HepG2 (cell line): ENCODE data around the gene CTNNBL1. TPM values are rescaled to one million over a fixed set of nuclear protein-coding genes. Genes with fewer than 3 reads are reported as not detected.

Source experiments
- CBFB ChIP-seq: sonication (generic); formaldehyde crosslinking; IDR thresholded peaks from 2 replicates; pipeline ENCODE4 v1.4.0; 2020; ENCODE audit warnings: missing genetic modification reagents
- DBP ChIP-seq: sonication (generic); formaldehyde crosslinking; IDR thresholded peaks from 2 replicates; pipeline ENCODE4 v1.4.0; 2020; ENCODE audit warnings: missing genetic modification reagents; ENCODE audit errors: not compliant biosample characterization
- EED ChIP-seq: sonication (generic); formaldehyde crosslinking; IDR thresholded peaks from 2 replicates; pipeline ENCODE4 v1.5.0; 2020; ENCODE audit warnings: mild to moderate bottlenecking, missing genetic modification reagents
- FOSL1 ChIP-seq: sonication (generic); formaldehyde crosslinking; IDR thresholded peaks from 2 replicates; pipeline ENCODE4 v1.9.0; 2021; ENCODE audit warnings: missing genetic modification reagents, borderline replicate concordance
- GATAD1 ChIP-seq: IDR thresholded peaks from 2 replicates; pipeline ENCODE4 v1.6.1; 2016; ENCODE audit warnings: missing genetic modification reagents, missing compliant biosample characterization
- KLF9 ChIP-seq: IDR thresholded peaks from 2 replicates; pipeline ENCODE4 v1.6.1; 2016; ENCODE audit warnings: low read depth
- MLX ChIP-seq: IDR thresholded peaks from 2 replicates; pipeline ENCODE4 v1.6.1; 2016
- NFRKB ChIP-seq: fragments of 450-650 bp; IDR thresholded peaks from 2 replicates; pipeline ENCODE4 v1.6.1; 2017
- NR2F2 ChIP-seq: IDR thresholded peaks from 2 replicates; pipeline ENCODE4 v1.6.1; 2012; ENCODE audit warnings: low read depth, inconsistent platforms, borderline replicate concordance
- PHF20 ChIP-seq: sonication (generic); formaldehyde crosslinking; IDR thresholded peaks from 2 replicates; pipeline ENCODE4 v1.5.0; 2020; ENCODE audit warnings: mild to moderate bottlenecking, missing genetic modification reagents
- POLR2AphosphoS5 ChIP-seq: IDR thresholded peaks from 2 replicates; pipeline ENCODE4 v1.6.1; 2012; ENCODE audit warnings: low read depth, low read length
- RBAK ChIP-seq: sonication (generic); formaldehyde crosslinking; IDR thresholded peaks from 2 replicates; pipeline ENCODE4 v1.5.1; 2020; ENCODE audit warnings: mild to moderate bottlenecking, missing genetic modification reagents
- SATB2 ChIP-seq: sonication (generic); formaldehyde crosslinking; IDR thresholded peaks from 2 replicates; pipeline ENCODE4 v1.5.0; 2020; ENCODE audit warnings: missing genetic modification reagents
- SNAPC2 ChIP-seq: sonication (generic); formaldehyde crosslinking; IDR thresholded peaks from 2 replicates; pipeline ENCODE4 v1.8.1; 2022; ENCODE audit warnings: mild to moderate bottlenecking, missing genetic modification reagents
- SRSF1 ChIP-seq: fragments of 200-400 bp; formaldehyde crosslinking; optimal IDR thresholded peaks from 2 replicates; pipeline ENCODE3; 2017; ENCODE audit warnings: mild to moderate bottlenecking, low read depth, low read length, moderate library complexity
- TARDBP ChIP-seq: sonication (generic); formaldehyde crosslinking; IDR thresholded peaks from 2 replicates; pipeline ENCODE4 v1.8.0; 2022; ENCODE audit warnings: mild to moderate bottlenecking, missing genetic modification reagents
- ZMYM3 ChIP-seq: sonication (generic); formaldehyde crosslinking; IDR thresholded peaks from 2 replicates; pipeline ENCODE4 v1.5.1; 2020; ENCODE audit warnings: mild to moderate bottlenecking, missing genetic modification reagents
- ZNF674 ChIP-seq: sonication (generic); formaldehyde crosslinking; IDR thresholded peaks from 2 replicates; pipeline ENCODE4 v1.5.0; 2020; ENCODE audit warnings: low read depth, mild to moderate bottlenecking, missing genetic modification reagents
- ZNF713 ChIP-seq: sonication (generic); formaldehyde crosslinking; IDR thresholded peaks from 2 replicates; pipeline ENCODE4 v1.4.0; 2020; ENCODE audit warnings: mild to moderate bottlenecking, missing genetic modification reagents
- ZNF841 ChIP-seq: sonication (generic); formaldehyde crosslinking; IDR thresholded peaks from 2 replicates; pipeline ENCODE4 v1.8.1; 2023; ENCODE audit warnings: missing genetic modification reagents, borderline replicate concordance
- polyA plus RNA-seq, 8 experiments: library from polyadenylated mRNA; depleted of rRNA in 3 of 8; stranded (reverse) in 7 of 8; unstranded in 1 of 8; fragments of >200 nt; fragmentation: Illumina TruSeq in 4 of 8; extraction: Trizol in 4 of 8; gene quantifications; 2 replicates each; pipeline versions ENCODE4 v1.2.1 to v1.2.3, GENCODE V29; 2011 to 2016; ENCODE audit warnings: low read depth in 4 of 8, missing spikeins in 1 of 8, mixed read lengths in 1 of 8; ENCODE audit not compliant: insufficient read depth in 1 of 8
- total RNA-seq, 5 experiments: library from RNA; depleted of rRNA; stranded (reverse); fragments of >200 nt; fragmentation: Illumina TruSeq; extraction: Trizol; gene quantifications; 2 replicates each; pipeline ENCODE4 v1.2.3, GENCODE V29; 2016; ENCODE audit warnings: low read depth in 1 of 5
- TF ChIP-seq, protein P1 (sequence below): sonication (generic); formaldehyde crosslinking; IDR thresholded peaks from 2 replicates; pipeline ENCODE4 v1.5.0; 2020; ENCODE audit warnings: missing genetic modification reagents
- TF ChIP-seq, protein P2 (sequence below): sonication (generic); formaldehyde crosslinking; IDR thresholded peaks from 2 replicates; pipeline ENCODE4 v1.4.0; 2020; ENCODE audit warnings: missing genetic modification reagents, borderline replicate concordance
- TF ChIP-seq, protein P3 (sequence below): sonication (generic); formaldehyde crosslinking; IDR thresholded peaks from 2 replicates; pipeline ENCODE4 v1.4.0; 2020; ENCODE audit warnings: mild to moderate bottlenecking, missing genetic modification reagents

The CTNNBL1 gene
- total and polyA plus RNA-seq, 2 of the 13 experiments (the other 11 are each of a cell fraction or from before 2014, with no cell fraction given): 49.3 to 94.6 TPM

DNA sequence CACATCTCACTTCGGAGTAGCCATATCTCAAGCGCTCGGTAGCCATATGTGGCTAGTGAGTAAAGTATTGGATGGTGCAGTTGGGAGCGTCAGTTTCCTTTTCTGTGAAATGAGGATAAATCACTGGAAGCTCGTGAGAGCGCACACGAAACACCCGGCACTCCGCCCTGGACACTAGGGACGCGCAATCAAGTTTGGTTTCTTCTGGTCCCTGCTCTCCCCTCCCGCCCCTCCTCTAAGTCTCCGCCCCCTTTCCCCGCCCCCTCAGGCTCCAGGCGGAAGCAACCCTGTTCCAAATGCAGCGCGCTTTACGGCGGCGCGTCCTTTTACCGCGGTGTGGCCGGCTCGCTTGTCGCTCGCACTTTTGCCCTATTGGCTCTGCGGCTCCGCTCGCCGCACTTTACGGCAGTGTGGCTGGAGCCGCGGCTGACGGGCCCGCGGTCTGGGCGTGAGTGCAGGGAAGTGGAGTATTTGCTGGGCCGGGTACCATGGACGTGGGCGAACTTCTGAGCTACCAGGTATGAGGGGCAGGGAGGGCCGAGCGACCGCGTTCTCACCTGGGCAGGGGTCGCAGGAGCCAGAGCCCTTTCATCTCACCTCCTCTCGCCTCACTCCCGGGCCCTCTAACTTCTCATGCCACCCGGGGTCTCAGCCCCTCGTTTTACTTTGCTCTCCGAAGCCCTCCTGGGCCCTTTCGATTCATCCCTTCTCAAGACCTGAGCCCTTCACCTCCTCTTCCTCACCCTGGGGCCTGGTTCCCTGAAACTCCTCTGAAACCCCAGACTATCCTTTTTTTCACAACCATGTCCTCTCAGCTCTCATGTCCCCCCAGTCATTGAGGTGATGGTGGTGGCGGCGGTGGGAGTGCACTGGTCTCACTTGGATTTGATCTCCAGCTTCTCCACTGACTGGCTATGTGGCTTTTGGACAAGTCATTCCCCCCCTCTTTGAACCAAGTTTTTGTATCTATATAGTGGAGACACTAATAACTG lies at the start of gene CTNNBL1 (continued):
- TF ChIP-seq MLX: peak; percentile 71; the same call in 1 of the 2 replicates
- TF ChIP-seq SNAPC2 (CRISPR knock-in tag): no peak
- TF ChIP-seq DBP: peak; percentile 87
- TF ChIP-seq, protein P1, sequence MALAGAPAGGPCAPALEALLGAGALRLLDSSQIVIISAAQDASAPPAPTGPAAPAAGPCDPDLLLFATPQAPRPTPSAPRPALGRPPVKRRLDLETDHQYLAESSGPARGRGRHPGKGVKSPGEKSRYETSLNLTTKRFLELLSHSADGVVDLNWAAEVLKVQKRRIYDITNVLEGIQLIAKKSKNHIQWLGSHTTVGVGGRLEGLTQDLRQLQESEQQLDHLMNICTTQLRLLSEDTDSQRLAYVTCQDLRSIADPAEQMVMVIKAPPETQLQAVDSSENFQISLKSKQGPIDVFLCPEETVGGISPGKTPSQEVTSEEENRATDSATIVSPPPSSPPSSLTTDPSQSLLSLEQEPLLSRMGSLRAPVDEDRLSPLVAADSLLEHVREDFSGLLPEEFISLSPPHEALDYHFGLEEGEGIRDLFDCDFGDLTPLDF (CRISPR knock-in tag): peak; percentile 87
- peak; percentile 78; the same call in 1 of the 2 replicates for TF ChIP-seq SATB2 (CRISPR knock-in tag)
- peak; percentile 17; the same call in 1 of the 2 replicates for TF ChIP-seq RBAK (CRISPR knock-in tag)
- peak; percentile 88 for TF ChIP-seq TARDBP (CRISPR knock-in tag)
- peak; percentile 98 for TF ChIP-seq PHF20 (CRISPR knock-in tag)
- peak; percentile 74; the same call in 1 of the 2 replicates for TF ChIP-seq ZMYM3 (CRISPR knock-in tag)
- peak; percentile 97 for TF ChIP-seq CBFB (CRISPR knock-in tag)
- TF ChIP-seq GATAD1 (CRISPR knock-in tag): peak; percentile 98
- TF ChIP-seq NR2F2: peak; percentile 81; the same call in 1 of the 2 replicates
- TF ChIP-seq, protein P2, sequence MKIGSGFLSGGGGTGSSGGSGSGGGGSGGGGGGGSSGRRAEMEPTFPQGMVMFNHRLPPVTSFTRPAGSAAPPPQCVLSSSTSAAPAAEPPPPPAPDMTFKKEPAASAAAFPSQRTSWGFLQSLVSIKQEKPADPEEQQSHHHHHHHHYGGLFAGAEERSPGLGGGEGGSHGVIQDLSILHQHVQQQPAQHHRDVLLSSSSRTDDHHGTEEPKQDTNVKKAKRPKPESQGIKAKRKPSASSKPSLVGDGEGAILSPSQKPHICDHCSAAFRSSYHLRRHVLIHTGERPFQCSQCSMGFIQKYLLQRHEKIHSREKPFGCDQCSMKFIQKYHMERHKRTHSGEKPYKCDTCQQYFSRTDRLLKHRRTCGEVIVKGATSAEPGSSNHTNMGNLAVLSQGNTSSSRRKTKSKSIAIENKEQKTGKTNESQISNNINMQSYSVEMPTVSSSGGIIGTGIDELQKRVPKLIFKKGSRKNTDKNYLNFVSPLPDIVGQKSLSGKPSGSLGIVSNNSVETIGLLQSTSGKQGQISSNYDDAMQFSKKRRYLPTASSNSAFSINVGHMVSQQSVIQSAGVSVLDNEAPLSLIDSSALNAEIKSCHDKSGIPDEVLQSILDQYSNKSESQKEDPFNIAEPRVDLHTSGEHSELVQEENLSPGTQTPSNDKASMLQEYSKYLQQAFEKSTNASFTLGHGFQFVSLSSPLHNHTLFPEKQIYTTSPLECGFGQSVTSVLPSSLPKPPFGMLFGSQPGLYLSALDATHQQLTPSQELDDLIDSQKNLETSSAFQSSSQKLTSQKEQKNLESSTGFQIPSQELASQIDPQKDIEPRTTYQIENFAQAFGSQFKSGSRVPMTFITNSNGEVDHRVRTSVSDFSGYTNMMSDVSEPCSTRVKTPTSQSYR (CRISPR knock-in tag): peak; percentile 65; the same call in 1 of the 2 replicates
- no peak for TF ChIP-seq ZNF841 (CRISPR knock-in tag)
- no peak for TF ChIP-seq EED
- TF ChIP-seq, protein P3, sequence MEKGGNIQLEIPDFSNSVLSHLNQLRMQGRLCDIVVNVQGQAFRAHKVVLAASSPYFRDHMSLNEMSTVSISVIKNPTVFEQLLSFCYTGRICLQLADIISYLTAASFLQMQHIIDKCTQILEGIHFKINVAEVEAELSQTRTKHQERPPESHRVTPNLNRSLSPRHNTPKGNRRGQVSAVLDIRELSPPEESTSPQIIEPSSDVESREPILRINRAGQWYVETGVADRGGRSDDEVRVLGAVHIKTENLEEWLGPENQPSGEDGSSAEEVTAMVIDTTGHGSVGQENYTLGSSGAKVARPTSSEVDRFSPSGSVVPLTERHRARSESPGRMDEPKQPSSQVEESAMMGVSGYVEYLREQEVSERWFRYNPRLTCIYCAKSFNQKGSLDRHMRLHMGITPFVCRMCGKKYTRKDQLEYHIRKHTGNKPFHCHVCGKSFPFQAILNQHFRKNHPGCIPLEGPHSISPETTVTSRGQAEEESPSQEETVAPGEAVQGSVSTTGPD: peak; percentile 64; the same call in 1 of the 2 replicates
- peak; percentile 91 for TF ChIP-seq POLR2AphosphoS5
- TF ChIP-seq ZNF674 (CRISPR knock-in tag): 0 out of 2 replicates have a peak, but pooled peaks have one; percentile 51
- TF ChIP-seq FOSL1 (CRISPR knock-in tag): peak; percentile 36; the same call in 1 of the 2 replicates
- TF ChIP-seq KLF9 (CRISPR knock-in tag): peak; percentile 85; the same call in 1 of the 2 replicates
- no peak for TF ChIP-seq NFRKB
- TF ChIP-seq ZNF713: peak; percentile 77; the same call in 1 of the 2 replicates
- no peak for TF ChIP-seq SRSF1
